ENCODE data around the gene STAG1. TPM values are rescaled to one million over a fixed set of nuclear protein-coding genes. Genes with fewer than 3 reads are reported as not detected.
"Not testable (repeated sequence)": the region's sequence is repeated elsewhere in the genome, so short reads cannot be mapped to it uniquely, and the experiment has no call there.

The STAG1 gene
- total RNA-seq, 2 donors from 2014 or later, result 38.2 to 43.5 TPM

GRCh38 chr3:136543385-136543784, 208.8 kb downstream of the STAG1 start:
- Histone ChIP-seq H3K27me3 (no peaks in the 10 kb centered on the region), H3K36me3 (no peaks in the 10 kb centered on the region), H3K4me1 (no peaks in the 10 kb centered on the region), H3K4me3 (no peak overlapping the region), H3K9me3 (no peaks in the 10 kb centered on the region), H3K27ac (no peak overlapping the region), H3K9ac (ENCODE audit: low read depth in 2 of 2, low read length in 2 of 2) (no peak overlapping the region)
- no peak for DNase-seq
- no peak for TF ChIP-seq CTCF (IDR thresholded peaks at IDR 0.05)
- intact Hi-C loops (cut with DNase I), result loop anchor here (10.0 kb wide), 1 partner anchor 469 kb away; no protein-coding TSS in a partner anchor

GRCh38 chr3:136535906-136536305, 216.3 kb downstream of the STAG1 start:
- intact Hi-C loops (cut with DNase I), result no loop called here
- Histone ChIP-seq H3K4me3 (no peak overlapping the region), H3K9ac (ENCODE audit: low read depth in 2 of 2, low read length in 2 of 2) (no peak overlapping the region), H3K27ac (no peak overlapping the region), H3K27me3 (no peaks in the 10 kb centered on the region), H3K9me3 (no peaks in the 10 kb centered on the region), H3K4me1 (no peaks in the 10 kb centered on the region), H3K36me3 (no peaks in the 10 kb centered on the region)
- no peak for TF ChIP-seq CTCF (IDR thresholded peaks at IDR 0.05)
- DNase-seq, result no peak

- intact Hi-C loops (cut with DNase I), result no loop called here
- no peak overlapping the region for H3K27ac ChIP-seq
- H3K9me3 ChIP-seq, result no peaks in the 10 kb centered on the region
- H3K27me3 ChIP-seq, result no peaks in the 10 kb centered on the region
- no peaks in the 10 kb centered on the region for H3K4me1 ChIP-seq
- H3K36me3 ChIP-seq, result no peaks in the 10 kb centered on the region
- TF ChIP-seq CTCF (IDR thresholded peaks at IDR 0.05), result no peak
- H3K9ac ChIP-seq (ENCODE audit: low read depth in 2 of 2, low read length in 2 of 2), result no peak overlapping the region
- H3K4me3 ChIP-seq, result no peak overlapping the region
- DNase-seq, result no peak
Measured at GRCh38 chr3:136532766-136533165, 219.4 kb downstream of the STAG1 start.

GRCh38 chr3:136518102-136518501, 234.1 kb downstream of the STAG1 start:
- Histone ChIP-seq H3K4me1 (no peaks in the 10 kb centered on the region), H3K27ac (no peak overlapping the region), H3K9ac (ENCODE audit: low read depth in 2 of 2, low read length in 2 of 2) (no peak overlapping the region), H3K9me3 (no peaks in the 10 kb centered on the region), H3K36me3 (no peaks in the 10 kb centered on the region), H3K4me3 (no peak overlapping the region), H3K27me3 (no peaks in the 10 kb centered on the region)
- intact Hi-C loops (cut with DNase I), result no loop called here
- no peak for TF ChIP-seq CTCF (IDR thresholded peaks at IDR 0.05)
- DNase-seq, result no peak

GRCh38 chr3:136516656-136517055, 235.5 kb downstream of the STAG1 start:
- H3K9ac ChIP-seq (ENCODE audit: low read depth in 2 of 2, low read length in 2 of 2), result no peak overlapping the region
- H3K36me3 ChIP-seq, result no peaks in the 10 kb centered on the region
- H3K27ac ChIP-seq, result no peak overlapping the region
- no peaks in the 10 kb centered on the region for H3K4me1 ChIP-seq
- no peak for TF ChIP-seq CTCF (IDR thresholded peaks at IDR 0.05)
- H3K9me3 ChIP-seq, result no peaks in the 10 kb centered on the region
- intact Hi-C loops (cut with DNase I), result no loop called here
- H3K4me3 ChIP-seq, result no peak overlapping the region
- no peak for DNase-seq
- no peaks in the 10 kb centered on the region for H3K27me3 ChIP-seq

- no peak for TF ChIP-seq CTCF (IDR thresholded peaks at IDR 0.05)
- no peak overlapping the region for H3K4me3 ChIP-seq
- H3K36me3 ChIP-seq, result no peaks in the 10 kb centered on the region
- H3K9ac ChIP-seq (ENCODE audit: low read depth in 2 of 2, low read length in 2 of 2), result no peak overlapping the region
- H3K27me3 ChIP-seq, result no peaks in the 10 kb centered on the region
- intact Hi-C loops (cut with DNase I), result no loop called here
- DNase-seq, result no peak
- no peaks in the 10 kb centered on the region for H3K4me1 ChIP-seq
- H3K9me3 ChIP-seq, result no peaks in the 10 kb centered on the region
- H3K27ac ChIP-seq, result no peak overlapping the region
Measured at GRCh38 chr3:136516095-136516494, 236.1 kb downstream of the STAG1 start.

GRCh38 chr3:136514533-136514932, 237.6 kb downstream of the STAG1 start:
- H3K27me3 ChIP-seq; H3K27ac ChIP-seq; H3K4me3 ChIP-seq; H3K9me3 ChIP-seq; H3K4me1 ChIP-seq; H3K9ac ChIP-seq (ENCODE audit: low read depth in 2 of 2, low read length in 2 of 2); intact Hi-C loops (cut with DNase I); H3K36me3 ChIP-seq; DNase-seq: not testable (repeated sequence)
